Endometrial microvascular endothelial cells (primary cell): ENCODE measurements around the gene TRIM26. TPM values are rescaled to one million over a fixed set of nuclear protein-coding genes. Genes with fewer than 3 reads are reported as not detected.
"Not testable (repeated sequence)": the region's sequence is repeated elsewhere in the genome, so short reads cannot be mapped to it uniquely, and the experiment has no call there.

ENCODE experiments used
- in situ Hi-C: cut with HindIII; loops from 2 replicates; pipeline ENCODE4 v1.10.0; 2017; ENCODE audit warnings: low sequenced_read_pairs, low pct_unique_long_range_greater_than_20kb; ENCODE audit errors: inconsistent ontology term
- total RNA-seq: library from RNA; depleted of rRNA; stranded (reverse); fragments of >200 nt; gene quantifications from one replicate; pipeline ENCODE4 v1.2.3, GENCODE V29; 2015; ENCODE audit errors: inconsistent ontology term

The TRIM26 gene
- total RNA-seq, 1 donor from 2014 or later = 62.9 TPM

DNA sequence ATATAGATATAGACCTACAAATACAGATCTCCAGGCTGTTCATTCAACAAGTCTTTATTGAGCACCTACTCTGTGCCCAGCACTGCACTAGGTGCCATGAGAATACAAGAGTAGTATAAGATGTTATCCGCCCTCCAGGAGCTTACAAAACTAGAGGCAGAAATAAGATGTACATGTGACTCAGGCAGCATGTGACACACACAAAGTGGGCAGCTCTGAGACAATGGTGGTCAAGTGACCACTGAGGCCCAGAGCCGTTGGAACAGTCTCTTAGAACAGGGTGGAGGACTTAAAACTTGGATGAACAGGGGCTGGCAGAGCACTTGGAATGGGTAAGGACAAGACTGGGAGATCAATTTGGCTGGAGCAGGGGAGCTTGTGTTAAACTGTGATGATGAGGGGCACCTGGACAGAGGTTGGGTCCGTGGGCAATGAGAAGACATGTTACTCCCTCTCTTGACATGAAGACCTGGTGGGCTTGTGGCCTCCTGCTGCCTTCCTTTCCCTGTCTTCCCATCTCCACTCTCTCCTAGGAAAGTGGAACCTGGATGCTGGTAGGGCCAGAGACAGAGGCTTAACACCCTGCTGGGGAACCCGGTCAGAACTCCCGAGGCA is 28.7 kb downstream of the TRIM26 start:
- in situ Hi-C loops = no loop called here

- in situ Hi-C loops = no loop called here
Measured at GRCh38 chr6:30180145-30180544, 33.1 kb downstream of the TRIM26 start.

DNA sequence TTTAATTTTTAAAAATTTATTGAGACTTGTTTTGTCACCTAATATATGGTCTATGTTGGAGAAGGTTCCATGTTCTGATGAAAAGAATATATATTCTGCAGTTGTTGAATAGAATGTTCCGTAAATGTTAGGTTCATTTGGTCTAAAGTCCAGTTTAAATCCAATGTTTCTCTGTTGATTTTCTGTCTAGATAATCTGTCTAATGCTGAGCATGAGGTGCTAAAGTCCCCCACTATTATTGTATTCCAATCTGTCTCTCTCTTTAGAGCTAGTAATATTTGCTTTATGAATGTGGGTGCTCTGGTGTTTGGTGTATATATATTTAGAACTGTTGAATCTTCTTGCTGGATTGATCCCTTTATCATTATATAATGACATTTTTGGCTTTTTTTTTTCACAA is 34.4 kb downstream of the TRIM26 start:
- in situ Hi-C loops = no loop called here

GRCh38 chr6:30175765-30176164 is 37.4 kb downstream of the TRIM26 start:
- in situ Hi-C loops = no loop called here

GRCh38 chr6:30172681-30173080 is 40.5 kb downstream of the TRIM26 start:
- in situ Hi-C loops = no loop called here

GRCh38 chr6:30171677-30172471 is 41.3 kb downstream of the TRIM26 start:
- in situ Hi-C loops = no loop called here

DNA sequence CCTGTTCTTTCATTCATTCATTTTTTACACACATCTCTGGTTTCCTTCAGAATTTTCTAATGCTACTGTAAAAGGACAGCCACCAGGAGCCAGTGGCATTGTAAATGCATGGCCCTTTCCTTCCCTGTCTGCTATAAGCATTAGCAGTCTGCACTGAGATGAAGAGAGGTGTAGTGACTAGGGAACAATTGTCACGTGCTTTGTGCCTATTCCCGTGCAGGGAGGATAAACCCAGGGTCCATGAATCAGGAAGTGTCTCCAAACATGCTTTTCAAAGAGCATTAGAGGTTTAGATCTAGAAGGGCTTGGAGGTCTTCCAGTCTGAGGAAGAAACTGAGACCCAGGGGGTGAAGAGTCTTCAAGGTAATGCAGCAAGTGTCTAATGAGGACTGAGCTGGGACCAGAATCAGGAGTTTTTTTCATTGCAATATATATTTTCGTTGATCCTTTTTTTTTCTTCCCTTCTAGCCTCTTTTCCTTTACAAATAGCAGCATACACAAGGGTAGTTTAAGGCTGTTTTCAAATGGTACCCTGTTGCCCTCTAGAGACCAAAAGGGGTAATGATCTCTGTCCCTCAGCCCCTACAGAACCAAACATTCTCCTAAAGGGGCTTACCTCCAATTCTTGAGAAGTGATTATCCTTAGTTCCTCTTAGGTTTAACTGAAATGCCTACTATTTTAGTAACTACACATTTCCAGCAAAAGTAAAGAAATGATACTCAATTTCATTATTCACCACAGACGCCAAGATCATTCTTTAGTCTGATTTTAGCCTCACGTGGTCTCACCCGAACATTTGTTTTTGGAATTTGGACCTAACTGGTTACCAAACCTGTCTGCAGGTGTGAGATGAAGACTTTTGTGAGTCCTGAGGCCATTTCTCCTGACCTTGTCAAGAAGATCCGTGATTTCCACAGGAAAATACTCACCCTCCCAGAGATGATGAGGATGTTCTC is 43.3 kb downstream of the TRIM26 start:
- in situ Hi-C loops = no loop called here

DNA sequence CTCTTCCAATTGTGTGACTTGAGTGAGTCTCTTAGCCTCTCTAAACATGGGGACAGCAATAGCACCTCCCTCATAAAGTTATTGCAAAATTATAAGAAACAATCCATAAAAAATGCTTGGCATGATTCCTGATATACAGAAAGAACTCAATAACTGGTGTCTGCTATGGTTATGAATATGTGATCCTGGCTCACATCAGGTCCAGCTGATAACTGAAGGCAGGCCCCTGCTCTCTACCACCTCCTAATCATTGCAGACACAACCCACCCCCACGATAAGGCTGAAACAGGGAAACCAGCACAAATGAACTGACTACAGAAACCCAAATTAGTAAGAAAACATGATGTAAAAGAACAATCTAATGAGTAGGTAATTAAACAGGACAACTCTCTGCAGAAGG is 44.5 kb downstream of the TRIM26 start:
- in situ Hi-C loops = no loop called here

DNA sequence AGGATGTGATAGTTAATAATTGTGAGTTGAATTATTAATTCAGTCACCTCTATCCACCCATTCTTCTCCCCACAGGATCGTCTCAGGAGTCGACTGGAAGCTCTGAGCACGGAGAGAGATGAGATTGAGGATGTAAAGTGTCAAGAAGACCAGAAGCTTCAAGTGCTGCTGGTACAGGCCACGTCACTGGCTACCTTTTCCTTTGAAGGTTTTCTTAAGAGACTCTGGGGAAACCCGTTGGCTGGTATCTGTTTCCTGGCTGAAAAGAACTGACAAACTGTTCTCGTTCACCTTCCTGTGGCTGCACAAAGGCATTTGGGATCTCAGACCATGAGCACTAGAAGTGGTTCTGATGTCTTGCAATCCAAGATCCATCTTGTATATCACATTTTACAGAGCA is 46.1 kb downstream of the TRIM26 start:
- in situ Hi-C loops = no loop called here

DNA sequence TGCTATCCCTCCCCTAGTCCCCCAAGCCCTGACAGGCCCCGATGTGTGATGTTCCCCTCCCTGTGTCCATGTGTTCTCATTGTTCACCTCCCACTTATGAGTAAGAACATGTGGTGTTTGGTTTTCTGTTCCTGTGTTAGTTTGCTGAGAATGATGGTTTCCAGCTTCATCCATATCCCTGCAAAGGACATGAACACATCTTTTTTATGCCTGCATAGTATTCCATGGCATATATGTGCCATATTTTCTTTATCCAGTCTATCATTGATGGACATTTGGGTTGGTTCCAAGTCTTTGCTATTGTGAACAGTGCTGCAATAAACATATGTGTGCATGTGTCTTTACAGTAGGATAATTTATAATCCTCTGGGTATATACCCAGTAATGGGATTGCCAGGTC is 48.0 kb downstream of the TRIM26 start:
- in situ Hi-C loops = not testable (repeated sequence)

- in situ Hi-C loops = no loop called here
Measured at GRCh38 chr6:30164714-30165113, 48.5 kb downstream of the TRIM26 start.

GRCh38 chr6:30163918-30164654 is 49.1 kb downstream of the TRIM26 start:
- in situ Hi-C loops = no loop called here

GRCh38 chr6:30163090-30163917 is 49.9 kb downstream of the TRIM26 start, which contains the start of gene TRIM15:
TSS of gene TRIM15 (plus strand) at chr6:30163546. CDS start at chr6:30163685, 139 bp downstream.
- in situ Hi-C loops = no loop called here

DNA sequence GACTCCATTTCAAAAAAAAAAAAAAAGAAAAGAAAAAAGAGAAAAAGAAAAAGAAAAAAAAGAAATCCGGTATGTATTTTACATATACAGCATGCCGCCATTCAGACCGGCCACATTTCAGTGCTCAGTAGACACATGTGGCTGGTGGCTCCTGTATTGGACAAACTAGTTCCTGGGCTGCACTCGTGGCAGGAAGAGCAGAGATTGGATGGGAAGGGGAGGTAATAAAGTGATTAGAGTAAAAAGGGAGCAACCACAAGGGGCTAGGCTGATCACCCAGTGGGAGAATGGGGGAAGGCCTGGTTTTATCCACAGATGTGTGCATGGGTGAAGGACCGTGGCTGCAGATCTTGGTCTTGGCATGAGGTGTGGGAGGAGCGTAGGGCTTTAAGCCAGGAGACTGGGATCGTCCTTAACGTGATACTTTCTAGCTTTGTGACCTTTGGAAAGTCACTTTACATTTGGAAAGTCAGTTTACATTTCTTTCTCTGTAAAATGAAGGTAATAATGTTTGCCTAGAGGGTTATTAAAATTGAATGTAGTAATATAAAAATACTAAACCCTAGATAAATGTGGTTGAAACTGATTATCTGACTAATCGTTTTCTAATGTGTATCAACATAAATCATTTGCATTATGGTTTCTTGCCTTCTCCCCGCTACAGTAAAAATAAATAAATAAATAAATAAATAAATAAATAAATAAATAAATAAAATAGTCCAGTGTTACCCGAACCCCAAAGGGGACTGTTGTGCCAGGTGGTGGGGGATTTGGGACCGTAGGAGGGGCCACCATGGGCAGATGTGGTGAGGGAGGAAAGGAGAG is 50.7 kb downstream of the TRIM26 start:
- in situ Hi-C loops = no loop called here

- in situ Hi-C loops = no loop called here
Measured at GRCh38 chr6:30160785-30161531, 52.2 kb downstream of the TRIM26 start, which contains the start of gene TRIM10. TSS of gene TRIM10 (minus strand) at chr6:30161211. CDS start at chr6:30160858, 353 bp downstream.

DNA sequence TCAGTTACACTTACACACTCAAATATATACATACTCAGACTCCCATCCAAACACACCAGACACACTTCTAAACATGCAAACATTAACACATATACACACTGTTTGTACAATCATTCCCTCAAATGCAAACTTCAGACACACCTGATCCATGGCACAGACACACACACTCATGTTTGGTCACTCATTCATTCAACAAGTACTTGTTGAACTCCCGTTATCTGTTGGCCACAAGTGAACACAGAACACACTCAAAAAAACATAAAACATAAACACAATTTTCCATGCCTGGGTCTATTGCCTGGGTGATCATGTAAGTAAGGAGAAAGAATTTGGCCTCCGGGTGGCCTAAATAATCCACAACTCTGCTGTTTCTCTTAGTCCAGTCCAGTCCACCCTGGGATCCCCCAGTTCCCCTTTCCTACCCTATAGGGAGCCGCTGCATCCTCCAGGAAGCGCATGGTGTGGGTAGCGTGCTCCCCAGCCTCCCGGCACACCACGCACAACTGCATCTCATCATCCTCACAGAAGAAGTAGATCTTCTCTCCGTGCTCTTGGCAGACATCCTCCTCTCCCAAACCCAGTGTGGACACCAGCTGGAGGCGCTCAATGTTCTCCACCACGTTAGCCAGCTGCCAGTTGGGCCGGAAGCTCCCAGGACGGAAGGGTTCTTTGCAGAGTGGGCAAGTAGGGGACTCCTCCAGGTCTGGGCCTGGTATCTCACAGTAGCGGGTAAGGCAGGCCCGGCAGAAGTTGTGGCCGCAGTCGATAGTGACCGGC is 53.0 kb downstream of the TRIM26 start:
- in situ Hi-C loops = no loop called here
